ENCODE data around the gene DLEC1.

The DLEC1 gene

DNA sequence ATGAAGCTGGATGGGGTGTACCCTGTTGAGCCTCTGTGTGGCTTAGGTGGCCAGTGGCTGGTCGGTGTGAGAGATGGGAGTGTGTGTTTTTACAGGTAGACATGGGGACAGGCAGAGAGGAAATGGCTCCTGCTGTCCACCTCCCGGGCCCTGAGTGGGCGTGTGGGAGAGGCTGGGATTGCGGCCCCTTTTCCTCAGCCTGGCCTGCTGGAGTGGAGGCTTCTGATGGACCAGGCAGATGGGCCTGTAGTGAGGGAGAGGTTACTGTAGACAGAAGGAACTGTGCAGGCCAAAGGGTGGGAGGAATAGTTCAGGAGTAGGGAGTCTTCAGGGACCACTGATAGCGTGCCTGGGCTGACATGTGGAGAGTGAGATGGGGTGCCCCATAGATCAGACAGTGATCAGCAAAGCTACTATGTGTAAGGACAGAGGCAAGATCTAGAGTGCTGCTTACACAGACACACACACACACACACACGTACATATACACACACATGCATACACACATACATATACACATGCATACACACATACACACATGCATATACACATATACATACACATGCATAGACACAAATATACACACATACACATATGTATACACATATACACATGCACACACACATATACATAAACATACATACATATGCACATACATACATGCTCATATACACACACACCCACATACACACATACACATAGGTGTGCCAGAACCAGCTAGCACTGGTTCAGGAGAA is 71.5 kb downstream of the DLEC1 start:
- DNase-seq (ENCODE audit: low spot score): no peak

- no peak for DNase-seq (ENCODE audit: low spot score)
Observed at GRCh38 chr3:38111201-38111600, 72.2 kb downstream of the DLEC1 start.

- no peak for DNase-seq (ENCODE audit: low spot score)
Observed at GRCh38 chr3:38111696-38112377, 72.8 kb downstream of the DLEC1 start.

- no peak for DNase-seq (ENCODE audit: low spot score)
Observed at GRCh38 chr3:38112378-38112761, 73.4 kb downstream of the DLEC1 start.

GRCh38 chr3:38114052-38114874 is 75.3 kb downstream of the DLEC1 start:
- no peak for DNase-seq (ENCODE audit: low spot score)

GRCh38 chr3:38114875-38115644 is 76.1 kb downstream of the DLEC1 start:
- DNase-seq (ENCODE audit: low spot score): no peak

DNA sequence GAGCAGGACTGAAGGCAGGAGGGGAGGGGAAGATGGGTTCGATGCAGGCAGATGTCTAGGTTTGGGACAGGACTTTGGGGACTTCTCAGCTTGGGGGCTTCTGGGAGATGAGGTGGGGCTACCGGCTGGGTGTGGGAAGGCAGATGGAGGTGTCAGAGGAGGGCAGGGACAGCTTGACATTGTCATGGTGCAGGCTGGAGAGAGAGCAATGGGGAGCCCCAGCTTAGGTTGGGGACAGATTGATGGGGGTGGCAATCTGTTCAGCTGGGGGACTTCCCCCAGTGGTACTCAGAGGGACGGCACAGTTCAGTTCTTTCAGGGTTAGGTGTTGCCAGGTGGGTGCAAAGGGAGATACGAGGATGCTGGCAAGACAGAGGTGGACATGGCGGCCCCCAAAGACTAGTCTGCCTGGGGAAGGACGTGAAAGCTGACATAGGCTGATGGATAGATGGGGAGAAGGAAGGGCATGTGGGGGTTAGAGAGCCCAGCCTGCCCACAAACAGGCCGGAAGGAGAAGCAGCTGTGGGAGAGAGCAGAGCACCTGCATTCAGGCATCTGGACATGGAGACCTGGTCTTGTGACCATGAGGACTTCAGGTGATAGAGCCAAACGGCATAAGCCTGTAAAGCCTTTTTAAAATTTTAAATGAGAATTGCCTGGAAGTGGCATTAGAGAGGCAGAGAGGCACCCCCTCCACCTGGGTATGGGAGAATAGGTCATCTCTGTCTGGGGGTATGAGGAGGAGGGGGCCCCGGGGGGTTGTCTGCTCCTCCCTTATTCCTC is 76.8 kb downstream of the DLEC1 start:
- no peak for DNase-seq (ENCODE audit: low spot score)

- no peak for DNase-seq (ENCODE audit: low spot score)
Observed at GRCh38 chr3:38116471-38117162, 77.6 kb downstream of the DLEC1 start.

GRCh38 chr3:38117163-38117716 is 78.2 kb downstream of the DLEC1 start:
- no peak for DNase-seq (ENCODE audit: low spot score)

DNA sequence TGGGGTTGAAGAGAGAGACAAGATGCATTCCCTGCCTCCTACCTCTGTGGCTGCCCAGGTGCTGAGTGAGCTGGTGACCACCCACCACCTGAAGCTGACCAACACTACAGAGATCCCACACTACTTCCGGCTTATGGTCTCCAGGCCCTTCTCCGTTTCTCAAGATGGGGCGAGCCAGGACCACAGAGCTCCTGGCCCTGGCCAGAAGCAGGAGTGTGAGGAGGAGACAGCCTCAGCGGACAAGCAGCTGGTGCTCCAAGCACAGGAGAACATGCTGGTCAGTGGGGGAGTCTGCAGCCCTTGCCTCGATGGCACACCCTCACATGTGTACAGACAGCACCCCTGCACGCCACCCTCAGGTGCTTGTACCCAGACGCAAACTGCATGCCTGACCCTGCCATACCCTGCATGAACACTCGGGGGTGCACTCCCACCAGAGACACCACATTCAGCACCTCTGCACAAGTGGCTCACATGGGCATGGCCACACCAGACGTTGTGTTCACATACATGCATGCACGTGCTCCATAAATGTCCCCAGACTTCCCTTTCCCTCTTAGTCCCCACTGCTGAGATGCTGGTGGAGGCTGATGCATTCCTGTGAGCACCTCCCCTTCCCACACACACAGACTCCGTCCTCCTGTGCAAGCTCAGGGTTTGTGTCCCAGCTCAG is 78.9 kb downstream of the DLEC1 start:
- DNase-seq (ENCODE audit: low spot score): peak; percentile 85

- no peak for DNase-seq (ENCODE audit: low spot score)
Observed at GRCh38 chr3:38118421-38119247, 79.6 kb downstream of the DLEC1 start.

DNA sequence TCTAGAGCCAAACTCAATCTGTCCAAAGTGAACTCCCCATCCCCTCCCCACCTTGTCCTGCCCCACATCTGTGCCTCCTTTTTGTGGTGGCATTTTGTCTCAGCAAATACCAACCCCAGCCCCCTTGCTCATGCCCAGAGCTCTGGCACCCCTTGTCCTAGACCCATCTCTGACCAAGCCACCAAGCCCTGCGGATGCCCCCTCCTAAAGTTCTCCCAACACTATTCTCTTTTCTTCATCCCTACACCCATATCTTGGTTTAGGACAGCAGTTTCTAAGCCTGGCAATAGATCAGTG is 80.2 kb downstream of the DLEC1 start:
- no peak for DNase-seq (ENCODE audit: low spot score)

DNA sequence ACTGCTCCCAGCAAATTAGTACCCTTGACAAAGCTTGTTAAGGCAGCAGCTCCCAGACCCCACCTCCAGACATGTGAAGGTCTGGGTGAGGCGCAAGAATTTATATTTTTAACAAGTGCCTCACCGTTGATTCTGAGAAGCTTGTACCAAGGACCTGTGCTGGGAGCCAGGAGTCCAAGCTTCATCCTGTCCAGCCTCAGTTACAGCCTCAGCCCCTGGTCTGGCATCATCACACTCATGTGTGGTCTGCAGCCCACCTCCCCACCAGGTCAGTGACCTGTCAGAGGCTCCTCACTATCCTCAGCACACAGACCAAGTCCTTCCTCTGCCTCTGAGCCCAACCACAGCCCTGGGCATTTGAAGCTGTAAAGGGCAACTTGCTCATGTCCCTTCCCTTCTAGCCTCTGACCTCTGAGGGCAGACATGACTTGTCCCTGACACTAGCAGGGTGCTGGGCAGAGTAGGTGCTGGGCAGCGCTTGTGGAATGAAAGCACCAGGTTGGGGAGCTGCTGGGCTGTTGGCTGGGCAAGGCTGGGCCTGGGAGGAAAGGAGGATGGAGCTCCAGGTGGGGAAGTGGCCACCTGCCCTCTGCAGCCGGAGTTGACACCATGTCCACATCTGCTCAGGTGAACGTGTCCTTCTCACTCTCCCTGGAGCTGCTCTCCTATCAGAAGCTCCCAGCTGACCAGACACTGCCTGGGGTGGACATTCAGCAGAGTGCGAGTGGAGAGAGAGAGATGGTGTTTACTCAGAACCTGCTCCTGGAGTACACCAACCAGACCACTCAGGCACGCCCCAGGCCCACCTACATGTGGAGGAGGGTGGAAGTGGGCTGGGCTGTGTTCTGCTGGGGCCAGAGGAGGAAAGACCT is 81.0 kb downstream of the DLEC1 start:
- no peak for DNase-seq (ENCODE audit: low spot score)

GRCh38 chr3:38120693-38121450 is 81.9 kb downstream of the DLEC1 start:
- DNase-seq (ENCODE audit: low spot score): no peak

- no peak for DNase-seq (ENCODE audit: low spot score)
Observed at GRCh38 chr3:38121451-38121831, 82.4 kb downstream of the DLEC1 start.

- DNase-seq (ENCODE audit: low spot score): no peak
Observed at GRCh38 chr3:38121832-38122461, 82.9 kb downstream of the DLEC1 start.

DNA sequence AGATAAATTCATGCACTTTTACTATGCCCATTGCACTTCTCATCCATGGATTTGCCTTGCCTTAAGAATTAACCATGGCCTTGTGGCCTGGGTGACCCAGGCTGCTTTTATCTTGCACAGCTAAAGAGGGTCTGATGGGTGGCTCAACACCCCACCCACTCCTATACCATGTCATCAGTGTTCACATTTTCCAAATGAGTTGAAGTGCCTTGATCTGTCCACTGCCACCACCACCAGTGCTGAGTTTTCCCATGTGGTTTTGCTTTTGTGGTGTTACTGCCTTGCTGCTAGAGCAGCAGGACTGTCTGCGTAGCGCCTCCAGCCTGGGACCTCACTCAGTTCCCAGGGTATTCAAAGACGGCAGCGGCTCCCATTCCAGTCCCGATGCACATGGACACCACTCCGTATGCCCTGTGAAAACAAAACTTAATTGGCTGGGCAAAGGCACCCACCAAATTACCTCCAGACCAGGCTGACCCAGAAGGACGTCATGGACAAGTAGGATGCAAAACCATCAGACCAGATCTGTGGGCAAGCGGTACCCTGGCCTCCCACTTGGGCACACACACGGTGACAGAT is 83.8 kb downstream of the DLEC1 start:
- no peak for DNase-seq (ENCODE audit: low spot score)
